ENCODE measurements around the gene PCSK9.
"Not testable (repeated sequence)": the region's sequence is repeated elsewhere in the genome, so short reads cannot be mapped to it uniquely, and the experiment has no call there.

PCSK9 gene

DNA sequence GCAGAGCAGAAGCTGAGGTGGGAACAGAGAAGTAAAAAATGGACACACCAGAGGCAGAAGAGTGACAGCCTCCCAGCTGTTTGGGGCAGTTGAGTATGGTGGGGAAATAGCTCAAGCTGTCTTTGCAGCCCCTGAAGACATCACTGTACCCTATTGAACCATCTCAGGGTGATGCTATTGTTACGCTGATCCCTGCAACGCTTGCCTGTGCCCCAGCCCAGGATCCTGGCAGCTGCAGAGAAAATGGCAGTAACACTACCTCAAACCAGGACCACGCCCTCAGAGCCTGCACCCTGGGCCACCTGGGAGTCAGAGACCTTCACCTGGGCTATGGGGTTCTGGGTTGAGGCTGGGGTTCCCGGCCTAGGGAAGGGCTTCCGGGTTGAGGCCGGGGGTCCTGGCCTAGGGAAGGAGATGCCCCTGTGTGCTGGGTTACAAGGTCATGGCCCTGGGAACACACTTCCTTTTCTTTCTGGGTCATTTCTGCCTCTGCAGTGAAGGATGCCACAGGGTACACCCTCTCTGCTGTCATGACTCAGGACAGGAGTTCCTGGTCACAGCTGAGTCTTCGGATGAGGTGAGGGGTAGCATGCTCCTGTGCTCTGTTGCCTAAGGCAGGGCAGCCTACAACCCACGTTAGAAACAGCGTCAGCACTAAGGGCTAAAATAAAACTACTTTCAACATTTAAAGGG is 29.0 kb upstream of the PCSK9 start:
- Histone ChIP-seq H3K4me1 (ENCODE audit: control insufficient read depth, insufficient read depth, low read length) (peaks cover 15% of the 10 kb centered on the region), H3K36me3 (ENCODE audit: control insufficient read depth, insufficient read depth, low read length) (no peaks in the 10 kb centered on the region), H3K27ac (ENCODE audit: low read depth, low read length) (no peak overlapping the region), H3K9me3 (ENCODE audit: control insufficient read depth, insufficient read depth, low read length) (no peaks in the 10 kb centered on the region), H3K9ac (ENCODE audit: low read depth, low read length) (no peak overlapping the region), H3K27me3 (ENCODE audit: control insufficient read depth, insufficient read depth, low read length) (no peaks in the 10 kb centered on the region), H3K4me3 (ENCODE audit: low read depth, low read length) (no peak overlapping the region)

DNA sequence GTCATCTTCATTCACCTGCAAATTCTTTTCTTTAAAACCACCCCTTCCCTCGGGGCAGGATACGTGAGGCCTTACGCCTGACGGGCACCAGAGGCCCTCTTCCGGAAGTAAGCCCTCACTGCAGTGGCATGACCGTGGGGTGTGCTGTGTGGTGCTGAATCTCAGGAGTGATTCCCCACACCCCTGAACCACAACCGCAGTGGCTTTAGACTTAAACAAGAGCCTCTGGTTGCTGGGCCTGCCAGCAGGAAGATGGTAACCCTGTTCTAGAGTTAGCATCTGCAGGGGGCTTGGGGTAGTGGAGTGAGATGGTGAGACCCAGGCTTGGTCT is 28.5 kb upstream of the PCSK9 start:
- no peaks in the 10 kb centered on the region for H3K36me3 ChIP-seq (ENCODE audit: control insufficient read depth, insufficient read depth, low read length)
- no peaks in the 10 kb centered on the region for H3K27me3 ChIP-seq (ENCODE audit: control insufficient read depth, insufficient read depth, low read length)
- no peak overlapping the region for H3K4me3 ChIP-seq (ENCODE audit: low read depth, low read length)
- no peaks in the 10 kb centered on the region for H3K9me3 ChIP-seq (ENCODE audit: control insufficient read depth, insufficient read depth, low read length)
- H3K27ac ChIP-seq (ENCODE audit: low read depth, low read length) = no peak overlapping the region
- peaks cover 15% of the 10 kb centered on the region for H3K4me1 ChIP-seq (ENCODE audit: control insufficient read depth, insufficient read depth, low read length)
- no peak overlapping the region for H3K9ac ChIP-seq (ENCODE audit: low read depth, low read length)

DNA sequence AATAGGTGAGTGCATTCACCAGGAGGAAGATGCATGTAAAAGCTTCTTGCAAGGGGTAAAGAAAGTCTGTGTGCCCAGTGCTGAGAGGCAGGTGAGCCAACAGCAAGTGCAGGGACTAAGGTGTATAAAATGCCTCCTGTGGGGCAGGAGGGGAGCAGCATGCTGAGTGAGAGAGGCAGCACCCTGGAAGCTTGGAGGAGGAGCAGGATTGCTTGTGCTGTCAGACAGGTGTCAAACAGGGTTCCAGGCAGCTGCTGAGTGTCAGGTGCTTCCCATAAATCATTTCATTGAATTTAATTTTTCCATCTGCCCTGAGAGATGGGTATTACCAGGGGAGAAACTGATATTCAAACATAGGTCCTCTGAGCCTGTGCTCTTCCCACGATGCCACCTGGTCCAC is 26.7 kb upstream of the PCSK9 start:
- H3K36me3 ChIP-seq (ENCODE audit: control insufficient read depth, insufficient read depth, low read length) = no peaks in the 10 kb centered on the region
- no peak overlapping the region for H3K4me3 ChIP-seq (ENCODE audit: low read depth, low read length)
- H3K4me1 ChIP-seq (ENCODE audit: control insufficient read depth, insufficient read depth, low read length) = peaks cover 15% of the 10 kb centered on the region
- no peaks in the 10 kb centered on the region for H3K9me3 ChIP-seq (ENCODE audit: control insufficient read depth, insufficient read depth, low read length)
- H3K9ac ChIP-seq (ENCODE audit: low read depth, low read length) = no peak overlapping the region
- H3K27me3 ChIP-seq (ENCODE audit: control insufficient read depth, insufficient read depth, low read length) = no peaks in the 10 kb centered on the region
- no peak overlapping the region for H3K27ac ChIP-seq (ENCODE audit: low read depth, low read length)

DNA sequence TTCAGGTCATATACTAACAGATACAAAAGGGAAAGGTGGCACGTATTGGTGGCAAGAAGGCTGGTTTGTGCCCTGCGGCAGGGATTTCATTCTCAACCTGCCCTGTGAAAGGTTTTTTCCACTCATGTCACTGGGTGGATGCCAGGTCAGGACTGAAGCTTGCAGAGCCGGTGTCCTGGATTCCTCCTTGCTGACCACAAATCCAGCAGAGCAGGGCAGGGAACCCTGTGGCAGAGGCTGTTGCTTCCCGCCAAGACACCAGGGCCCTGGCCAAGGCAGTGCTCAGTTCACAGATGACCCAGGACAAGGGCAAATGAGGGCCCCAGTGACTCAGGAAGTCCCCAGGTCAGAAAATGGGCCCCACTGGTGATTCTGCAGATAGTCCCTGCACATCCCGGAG is 24.2 kb upstream of the PCSK9 start:
- H3K9me3 ChIP-seq (ENCODE audit: control insufficient read depth, insufficient read depth, low read length) = no peaks in the 10 kb centered on the region
- no peaks in the 10 kb centered on the region for H3K36me3 ChIP-seq (ENCODE audit: control insufficient read depth, insufficient read depth, low read length)
- no peak overlapping the region for H3K9ac ChIP-seq (ENCODE audit: low read depth, low read length)
- no peak overlapping the region for H3K27ac ChIP-seq (ENCODE audit: low read depth, low read length)
- no peak overlapping the region for H3K4me3 ChIP-seq (ENCODE audit: low read depth, low read length)
- H3K27me3 ChIP-seq (ENCODE audit: control insufficient read depth, insufficient read depth, low read length) = no peaks in the 10 kb centered on the region
- H3K4me1 ChIP-seq (ENCODE audit: control insufficient read depth, insufficient read depth, low read length) = peaks cover 15% of the 10 kb centered on the region

DNA sequence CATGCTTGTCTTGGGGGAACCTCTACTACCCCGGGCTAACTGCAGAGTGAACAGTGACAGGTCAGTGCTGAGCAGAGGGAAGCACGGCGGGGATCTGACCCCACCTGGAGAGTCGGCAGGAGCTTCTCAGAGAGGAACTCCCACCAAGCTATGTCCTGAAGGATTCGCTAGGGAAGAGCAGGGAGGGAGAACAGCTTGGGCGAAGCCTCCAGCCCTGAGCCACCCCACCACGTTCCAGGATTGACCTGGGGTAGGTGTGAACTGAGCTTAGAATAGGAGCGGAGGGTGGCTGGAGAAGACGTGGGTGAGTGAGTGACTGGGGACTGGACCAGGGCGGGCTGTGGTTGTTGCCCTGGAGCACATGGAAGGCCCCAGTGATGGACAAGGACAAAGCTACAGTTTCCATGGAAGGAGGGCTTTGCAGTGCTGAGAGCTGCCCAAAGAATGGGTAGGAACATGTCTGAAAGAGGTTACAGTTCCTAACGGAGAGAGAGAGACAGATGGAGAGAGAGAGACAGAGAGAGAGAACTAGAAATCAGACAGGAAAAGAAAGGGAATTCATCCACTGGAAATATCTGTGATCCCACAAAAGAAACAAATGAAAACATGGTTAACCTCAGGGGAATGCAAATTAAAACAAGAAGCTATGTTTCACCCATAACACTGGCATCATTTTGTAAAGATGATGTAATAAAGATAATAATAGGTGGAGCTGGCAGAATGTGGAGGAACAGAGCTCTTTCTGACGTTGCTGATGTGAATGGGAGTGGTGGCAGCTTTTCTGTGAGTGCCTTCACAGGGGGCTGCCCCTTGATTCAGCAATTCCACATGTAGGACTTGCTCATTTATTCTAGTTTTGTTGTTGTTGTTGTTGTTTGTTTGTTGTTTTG is 23.4 kb upstream of the PCSK9 start:
- Histone ChIP-seq H3K4me3 (ENCODE audit: low read depth, low read length) (no peak overlapping the region), H3K27ac (ENCODE audit: low read depth, low read length) (no peak overlapping the region), H3K9ac (ENCODE audit: low read depth, low read length) (no peak overlapping the region), H3K9me3 (ENCODE audit: control insufficient read depth, insufficient read depth, low read length) (no peaks in the 10 kb centered on the region), H3K36me3 (ENCODE audit: control insufficient read depth, insufficient read depth, low read length) (no peaks in the 10 kb centered on the region), H3K4me1 (ENCODE audit: control insufficient read depth, insufficient read depth, low read length) (peaks cover 7% of the 10 kb centered on the region), H3K27me3 (ENCODE audit: control insufficient read depth, insufficient read depth, low read length) (no peaks in the 10 kb centered on the region)

DNA sequence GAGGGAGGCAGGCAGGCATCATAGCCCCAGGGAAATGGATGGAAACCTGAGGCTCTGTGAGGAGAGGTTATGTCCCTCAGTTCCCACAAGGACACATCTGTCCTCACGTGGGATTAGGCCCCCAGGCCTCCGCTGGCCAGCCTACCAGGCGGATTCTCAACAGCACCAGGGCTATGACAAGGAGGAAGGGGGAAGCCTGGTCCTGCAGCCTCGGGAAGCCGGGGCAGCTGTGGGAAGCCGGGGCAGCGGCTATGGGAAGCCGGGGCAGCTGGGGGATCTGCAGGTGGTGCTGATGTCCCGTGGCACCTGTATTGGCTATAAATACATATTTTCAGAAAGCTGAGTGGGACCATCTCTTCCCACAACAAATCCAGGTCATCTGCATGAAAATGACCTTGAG is 21.0 kb upstream of the PCSK9 start:
- Histone ChIP-seq H3K36me3 (ENCODE audit: control insufficient read depth, insufficient read depth, low read length) (no peaks in the 10 kb centered on the region), H3K27me3 (ENCODE audit: control insufficient read depth, insufficient read depth, low read length) (no peaks in the 10 kb centered on the region)

DNA sequence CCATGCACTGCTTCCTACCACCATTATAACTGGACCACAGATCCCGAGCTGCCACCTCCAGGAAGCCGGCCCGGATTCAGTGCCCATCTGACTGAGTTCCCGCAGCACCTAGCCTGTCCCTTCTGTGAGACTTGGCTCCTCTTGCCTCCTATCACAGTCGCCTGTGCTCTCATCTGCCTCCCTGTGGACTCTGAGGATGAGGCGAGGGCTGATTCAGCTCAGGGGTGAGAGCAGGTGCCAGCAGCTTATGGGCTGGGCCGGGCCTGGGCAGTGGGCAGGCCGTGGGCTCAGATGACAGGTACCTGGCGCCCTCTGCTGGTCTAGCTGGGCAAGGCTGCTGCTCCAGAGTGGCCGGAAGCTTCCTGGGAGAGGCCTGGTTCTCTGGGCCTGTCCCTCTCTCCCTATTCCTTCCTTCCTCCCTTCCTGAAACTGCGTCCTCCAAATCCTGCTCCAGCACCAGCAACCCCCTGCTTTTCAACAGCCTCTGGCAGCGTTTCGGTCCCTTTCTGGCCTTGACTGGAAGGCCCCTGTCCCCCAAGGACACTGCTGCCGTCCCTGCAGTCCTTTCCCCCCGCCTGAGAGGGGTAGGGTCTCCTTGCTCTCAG is 17.3 kb upstream of the PCSK9 start:
- H3K27ac ChIP-seq (ENCODE audit: low read depth, low read length) = no peak overlapping the region
- H3K9ac ChIP-seq (ENCODE audit: low read depth, low read length) = 0 out of 2 replicates have a peak overlapping the region, but pooled peaks have one; percentile 1
- H3K27me3 ChIP-seq (ENCODE audit: control insufficient read depth, insufficient read depth, low read length) = no peaks in the 10 kb centered on the region
- H3K36me3 ChIP-seq (ENCODE audit: control insufficient read depth, insufficient read depth, low read length) = no peaks in the 10 kb centered on the region
- H3K4me1 ChIP-seq (ENCODE audit: control insufficient read depth, insufficient read depth, low read length) = peaks cover 4% of the 10 kb centered on the region; the same call in 1 of the 2 replicates
- H3K4me3 ChIP-seq (ENCODE audit: low read depth, low read length) = no peak overlapping the region
- H3K9me3 ChIP-seq (ENCODE audit: control insufficient read depth, insufficient read depth, low read length) = no peaks in the 10 kb centered on the region

More for the DNA sequence above, 21.0 kb upstream of the PCSK9 start:
- Histone ChIP-seq H3K9me3 (ENCODE audit: control insufficient read depth, insufficient read depth, low read length) (no peaks in the 10 kb centered on the region), H3K27ac (ENCODE audit: low read depth, low read length) (no peak overlapping the region), H3K9ac (ENCODE audit: low read depth, low read length) (no peak overlapping the region), H3K4me3 (ENCODE audit: low read depth, low read length) (no peak overlapping the region), H3K4me1 (ENCODE audit: control insufficient read depth, insufficient read depth, low read length) (peaks cover 4% of the 10 kb centered on the region; the same call in 1 of the 2 replicates)

DNA sequence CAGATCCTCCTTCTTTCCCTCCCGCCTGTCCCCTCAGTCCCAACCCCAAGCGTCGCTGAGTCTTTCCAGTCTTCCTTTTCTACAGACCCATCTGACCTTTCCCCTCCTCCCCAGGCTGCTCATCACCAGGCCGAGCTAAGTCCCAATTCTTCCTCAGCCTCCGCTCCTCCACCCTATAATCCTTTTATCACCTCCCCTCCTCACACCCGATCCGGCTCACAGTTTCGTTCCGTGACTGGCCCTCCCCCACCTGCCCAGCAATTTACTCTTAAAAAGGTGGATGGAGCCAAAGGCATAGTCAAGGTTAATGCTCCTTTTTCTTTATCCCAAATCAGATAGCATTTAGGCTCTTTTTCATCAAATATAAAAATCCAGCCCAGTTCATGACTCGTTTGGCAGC is 15.2 kb upstream of the PCSK9 start:
- not testable (repeated sequence) for H3K4me3 ChIP-seq (ENCODE audit: low read depth, low read length); H3K9ac ChIP-seq (ENCODE audit: low read depth, low read length); H3K27me3 ChIP-seq (ENCODE audit: control insufficient read depth, insufficient read depth, low read length); H3K9me3 ChIP-seq (ENCODE audit: control insufficient read depth, insufficient read depth, low read length); H3K27ac ChIP-seq (ENCODE audit: low read depth, low read length); H3K36me3 ChIP-seq (ENCODE audit: control insufficient read depth, insufficient read depth, low read length); H3K4me1 ChIP-seq (ENCODE audit: control insufficient read depth, insufficient read depth, low read length)

DNA sequence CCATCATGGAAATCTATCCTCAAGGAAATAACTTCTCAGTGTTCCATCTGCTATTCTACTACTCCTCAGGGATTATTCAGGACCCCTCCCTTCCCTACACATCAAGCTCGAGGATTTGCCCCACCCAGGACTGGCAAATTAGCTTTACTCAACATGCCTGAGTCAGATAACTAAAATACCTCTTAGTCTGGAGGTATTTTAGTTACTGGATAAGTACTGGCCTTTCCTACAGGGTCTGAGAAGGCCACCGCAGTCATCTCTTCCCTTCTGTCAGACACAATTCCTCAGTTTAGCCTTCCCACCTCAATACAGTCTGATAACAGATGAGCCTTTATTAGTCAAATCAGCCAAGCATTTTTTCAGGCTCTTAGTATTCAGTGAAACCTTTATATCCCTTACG is 12.7 kb upstream of the PCSK9 start:
- H3K9me3 ChIP-seq (ENCODE audit: control insufficient read depth, insufficient read depth, low read length); H3K4me3 ChIP-seq (ENCODE audit: low read depth, low read length); H3K9ac ChIP-seq (ENCODE audit: low read depth, low read length); H3K36me3 ChIP-seq (ENCODE audit: control insufficient read depth, insufficient read depth, low read length); H3K4me1 ChIP-seq (ENCODE audit: control insufficient read depth, insufficient read depth, low read length); H3K27ac ChIP-seq (ENCODE audit: low read depth, low read length); H3K27me3 ChIP-seq (ENCODE audit: control insufficient read depth, insufficient read depth, low read length): not testable (repeated sequence)

DNA sequence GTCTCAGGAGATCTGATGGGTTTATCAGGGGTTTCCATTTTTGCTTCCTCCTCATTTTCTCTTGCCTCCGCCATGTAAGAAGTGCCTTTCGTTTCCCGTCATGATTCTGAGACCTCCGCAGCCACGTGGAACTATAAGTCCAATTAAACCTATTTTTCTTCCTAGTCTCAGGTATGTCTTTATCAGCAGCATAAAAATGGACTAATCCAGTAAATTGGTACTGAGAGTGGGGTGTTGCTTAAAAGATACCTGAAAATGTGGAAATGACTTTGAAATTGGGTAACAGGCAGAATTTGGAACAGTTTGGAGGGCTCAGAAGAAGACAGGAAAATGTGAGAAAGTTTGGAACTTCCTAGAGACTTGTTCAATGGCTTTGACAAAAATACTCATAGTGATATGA is 8.2 kb upstream of the PCSK9 start:
- not testable (repeated sequence) for H3K4me3 ChIP-seq (ENCODE audit: low read depth, low read length); H3K27me3 ChIP-seq (ENCODE audit: control insufficient read depth, insufficient read depth, low read length); H3K9ac ChIP-seq (ENCODE audit: low read depth, low read length); H3K4me1 ChIP-seq (ENCODE audit: control insufficient read depth, insufficient read depth, low read length); H3K36me3 ChIP-seq (ENCODE audit: control insufficient read depth, insufficient read depth, low read length); H3K27ac ChIP-seq (ENCODE audit: low read depth, low read length); H3K9me3 ChIP-seq (ENCODE audit: control insufficient read depth, insufficient read depth, low read length)

DNA sequence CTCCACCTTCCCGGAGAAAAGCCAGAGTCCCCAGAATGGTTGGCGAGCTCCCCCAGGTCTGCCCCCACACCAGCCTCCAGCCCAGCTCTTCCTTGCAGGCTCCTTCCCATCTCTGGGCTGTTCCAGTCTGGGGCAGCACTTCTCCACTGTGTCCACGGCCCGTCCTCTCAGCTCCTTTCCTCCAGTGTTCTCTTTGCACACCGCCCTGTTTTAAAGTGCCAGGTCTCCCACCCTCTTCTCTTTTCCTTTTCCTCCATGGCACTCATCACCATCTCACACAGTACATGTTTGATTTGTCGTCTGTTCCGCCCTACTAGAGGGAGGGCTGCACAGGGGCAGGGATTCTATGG is 6.1 kb upstream of the PCSK9 start:
- 0 out of 2 replicates have a peak, but pooled peaks cover 1% of the 10 kb centered on the region for H3K4me1 ChIP-seq (ENCODE audit: control insufficient read depth, insufficient read depth, low read length)
- peaks cover 16% of the 10 kb centered on the region for H3K27me3 ChIP-seq (ENCODE audit: control insufficient read depth, insufficient read depth, low read length)
- H3K36me3 ChIP-seq (ENCODE audit: control insufficient read depth, insufficient read depth, low read length) = no peaks in the 10 kb centered on the region
- no peak overlapping the region for H3K27ac ChIP-seq (ENCODE audit: low read depth, low read length)
- no peaks in the 10 kb centered on the region; the same call in 1 of the 2 replicates for H3K9me3 ChIP-seq (ENCODE audit: control insufficient read depth, insufficient read depth, low read length)
- H3K4me3 ChIP-seq (ENCODE audit: low read depth, low read length) = no peak overlapping the region
- H3K9ac ChIP-seq (ENCODE audit: low read depth, low read length) = no peak overlapping the region

All from HUES48 (cell line).